Measurements from ENCODE around the gene SFMBT1. TPM values are rescaled to one million over a fixed set of nuclear protein-coding genes. Genes with fewer than 3 reads are reported as not detected.

SFMBT1 gene
- polyA plus RNA-seq, 1 experiment: 2.0 TPM

DNA sequence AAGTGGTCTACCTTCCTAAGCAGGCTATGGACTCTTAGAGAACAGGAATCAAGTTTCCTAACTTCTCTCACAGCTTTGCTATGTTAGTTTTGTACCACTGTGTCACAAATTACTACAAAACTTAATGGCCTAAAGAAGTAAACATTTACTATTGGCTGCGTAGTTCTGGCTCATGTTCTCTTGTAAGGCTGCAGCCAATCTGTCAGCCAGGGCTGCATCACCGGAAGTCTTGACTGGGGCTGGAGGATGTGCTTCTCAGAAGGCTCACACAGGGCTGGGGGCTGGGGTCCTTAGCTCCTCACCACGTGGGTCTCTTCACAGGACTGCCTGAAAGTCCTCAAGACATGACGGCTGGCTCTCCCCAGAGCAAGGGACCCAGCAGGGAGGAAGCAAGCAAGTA lies 164.0 kb downstream of the SFMBT1 start:
- no peak for DNase-seq (ENCODE audit: low read depth, low spot score)
- POLR2A ChIA-PET: no interaction called here

DNA sequence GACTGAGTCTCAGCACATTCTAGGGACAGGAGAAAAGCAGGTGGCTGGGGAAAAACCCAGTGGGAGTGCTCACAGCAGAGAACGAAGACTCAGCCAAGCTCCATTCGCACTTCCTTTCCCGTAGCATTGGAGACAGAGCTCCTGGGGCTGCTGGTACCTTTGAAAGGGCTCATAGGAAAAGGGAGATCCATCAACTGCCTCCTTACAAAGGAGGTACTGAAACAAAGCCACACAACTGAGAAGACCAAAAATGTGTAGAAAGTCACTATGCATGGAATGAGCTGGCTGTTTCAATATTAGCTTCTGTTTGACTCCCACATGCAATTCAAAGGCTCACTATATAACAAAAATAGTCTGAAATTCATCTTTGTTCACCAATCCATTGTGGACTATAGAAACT lies 165.4 kb downstream of the SFMBT1 start:
- Histone ChIP-seq H3K9me3 (ENCODE audit: control insufficient read depth, insufficient read depth, low read length) (no peaks in the 10 kb centered on the region), H3K27me3 (ENCODE audit: control insufficient read depth, insufficient read depth, low read length) (no peaks in the 10 kb centered on the region), H3K27ac (ENCODE audit: low read depth, low read length) (no peak overlapping the region), H3K4me3 (ENCODE audit: low read depth, low read length) (no peak overlapping the region)
- ChIA-PET CTCF (interaction anchor here (0.5 kb wide), 1 partner anchor 133 kb away, joined by 4 read pairs; no protein-coding TSS in a partner anchor), POLR2A (no interaction called here)
- no peak for DNase-seq (ENCODE audit: low read depth, low spot score)
- TF ChIP-seq, protein P1, sequence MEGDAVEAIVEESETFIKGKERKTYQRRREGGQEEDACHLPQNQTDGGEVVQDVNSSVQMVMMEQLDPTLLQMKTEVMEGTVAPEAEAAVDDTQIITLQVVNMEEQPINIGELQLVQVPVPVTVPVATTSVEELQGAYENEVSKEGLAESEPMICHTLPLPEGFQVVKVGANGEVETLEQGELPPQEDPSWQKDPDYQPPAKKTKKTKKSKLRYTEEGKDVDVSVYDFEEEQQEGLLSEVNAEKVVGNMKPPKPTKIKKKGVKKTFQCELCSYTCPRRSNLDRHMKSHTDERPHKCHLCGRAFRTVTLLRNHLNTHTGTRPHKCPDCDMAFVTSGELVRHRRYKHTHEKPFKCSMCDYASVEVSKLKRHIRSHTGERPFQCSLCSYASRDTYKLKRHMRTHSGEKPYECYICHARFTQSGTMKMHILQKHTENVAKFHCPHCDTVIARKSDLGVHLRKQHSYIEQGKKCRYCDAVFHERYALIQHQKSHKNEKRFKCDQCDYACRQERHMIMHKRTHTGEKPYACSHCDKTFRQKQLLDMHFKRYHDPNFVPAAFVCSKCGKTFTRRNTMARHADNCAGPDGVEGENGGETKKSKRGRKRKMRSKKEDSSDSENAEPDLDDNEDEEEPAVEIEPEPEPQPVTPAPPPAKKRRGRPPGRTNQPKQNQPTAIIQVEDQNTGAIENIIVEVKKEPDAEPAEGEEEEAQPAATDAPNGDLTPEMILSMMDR (IDR thresholded peaks at IDR 0.05; ENCODE audit: low read depth, low read length): no peak

More for the DNA sequence above, 164.0 kb downstream of the SFMBT1 start:
- no peaks in the 10 kb centered on the region for H3K9me3 ChIP-seq (ENCODE audit: control insufficient read depth, insufficient read depth, low read length)
- H3K27ac ChIP-seq (ENCODE audit: low read depth, low read length): no peak overlapping the region
- CTCF ChIA-PET: interaction anchor here (1.2 kb wide), 1 partner anchor 53 kb away, joined by 3 read pairs; no protein-coding TSS in a partner anchor
- H3K4me3 ChIP-seq (ENCODE audit: low read depth, low read length): no peak overlapping the region
- TF ChIP-seq, protein P1 (IDR thresholded peaks at IDR 0.05; ENCODE audit: low read depth, low read length): no peak
- no peaks in the 10 kb centered on the region for H3K27me3 ChIP-seq (ENCODE audit: control insufficient read depth, insufficient read depth, low read length)

DNA sequence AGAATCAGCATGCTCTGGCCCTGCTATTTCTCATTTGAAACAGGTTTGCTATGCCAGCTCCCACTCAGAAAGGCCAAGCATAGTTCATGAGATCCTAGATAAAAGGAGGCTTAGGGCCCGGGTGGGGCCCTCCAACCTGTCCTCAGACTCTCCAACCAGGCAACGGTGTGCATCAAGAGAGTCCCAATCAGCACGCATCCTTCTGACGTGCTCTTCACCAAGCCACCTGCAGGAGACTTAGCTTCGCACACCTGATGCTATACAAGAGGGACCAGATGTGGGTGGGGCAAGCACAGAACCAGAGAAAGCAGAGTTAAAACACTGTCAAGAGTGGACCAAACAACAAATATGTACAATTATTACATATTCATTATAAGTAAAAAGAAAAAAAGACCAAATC lies 165.8 kb downstream of the SFMBT1 start:
- Histone ChIP-seq H3K4me3 (ENCODE audit: low read depth, low read length) (no peak overlapping the region), H3K27ac (ENCODE audit: low read depth, low read length) (no peak overlapping the region), H3K9me3 (ENCODE audit: control insufficient read depth, insufficient read depth, low read length) (no peaks in the 10 kb centered on the region), H3K27me3 (ENCODE audit: control insufficient read depth, insufficient read depth, low read length) (no peaks in the 10 kb centered on the region)
- CTCF ChIA-PET: no interaction called here
- DNase-seq (ENCODE audit: low read depth, low spot score): no peak
- POLR2A ChIA-PET: no interaction called here
- TF ChIP-seq, protein P1 (IDR thresholded peaks at IDR 0.05; ENCODE audit: low read depth, low read length): no peak

DNA sequence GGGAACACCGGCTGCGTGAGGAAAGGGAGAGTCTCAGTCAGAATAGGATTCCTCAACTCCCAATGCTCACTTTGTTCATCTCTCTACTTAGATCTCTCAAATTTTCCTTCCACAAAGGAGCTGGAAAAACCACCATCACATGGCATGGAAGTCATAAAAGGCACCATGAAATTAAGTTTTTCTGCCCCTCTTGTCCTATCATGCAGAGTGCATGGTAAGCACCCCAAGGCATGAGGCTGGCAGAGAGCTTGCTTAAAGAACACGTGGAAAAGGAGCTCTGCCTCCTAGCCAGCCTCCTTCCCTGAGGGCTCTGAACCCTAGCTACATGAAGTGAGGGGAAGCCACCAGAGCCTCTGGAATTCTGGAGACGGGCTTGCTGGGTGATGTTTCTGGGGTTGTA lies 166.3 kb downstream of the SFMBT1 start:
- no peaks in the 10 kb centered on the region for H3K27me3 ChIP-seq (ENCODE audit: control insufficient read depth, insufficient read depth, low read length)
- ChIA-PET POLR2A (no interaction called here), CTCF (no interaction called here)
- no peak overlapping the region for H3K27ac ChIP-seq (ENCODE audit: low read depth, low read length)
- no peak overlapping the region for H3K4me3 ChIP-seq (ENCODE audit: low read depth, low read length)
- no peaks in the 10 kb centered on the region for H3K9me3 ChIP-seq (ENCODE audit: control insufficient read depth, insufficient read depth, low read length)
- DNase-seq (ENCODE audit: low read depth, low spot score): no peak
- TF ChIP-seq, protein P1 (IDR thresholded peaks at IDR 0.05; ENCODE audit: low read depth, low read length): no peak

DNA sequence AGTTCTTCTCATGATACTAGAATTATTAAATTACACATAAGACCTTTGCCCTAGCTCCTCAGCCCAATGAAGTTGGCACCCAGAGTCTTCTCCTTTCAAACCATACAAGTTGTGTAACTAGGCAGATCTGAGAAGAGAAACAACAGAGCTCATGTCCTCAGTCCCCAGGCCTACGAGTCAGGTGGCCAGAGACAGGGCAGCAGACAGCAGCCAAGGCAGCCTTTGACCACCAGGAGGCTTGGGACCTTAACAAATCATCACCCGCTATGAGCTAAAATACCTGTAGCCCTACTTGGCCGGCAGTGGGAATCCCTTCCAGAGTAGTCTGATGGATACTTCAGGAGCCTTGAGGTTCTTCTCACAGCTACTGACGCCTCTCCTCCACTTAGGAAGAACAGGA lies 166.8 kb downstream of the SFMBT1 start:
- Histone ChIP-seq H3K27me3 (ENCODE audit: control insufficient read depth, insufficient read depth, low read length) (no peaks in the 10 kb centered on the region), H3K4me3 (ENCODE audit: low read depth, low read length) (no peak overlapping the region), H3K27ac (ENCODE audit: low read depth, low read length) (no peak overlapping the region), H3K9me3 (ENCODE audit: control insufficient read depth, insufficient read depth, low read length) (no peaks in the 10 kb centered on the region)
- CTCF ChIA-PET: no interaction called here
- no peak for DNase-seq (ENCODE audit: low read depth, low spot score)
- TF ChIP-seq, protein P1 (IDR thresholded peaks at IDR 0.05; ENCODE audit: low read depth, low read length): no peak
- POLR2A ChIA-PET: no interaction called here
